Neural cell (in vitro differentiated cells): ENCODE data around the gene SERPINH1. TPM values are rescaled to one million over a fixed set of nuclear protein-coding genes. Genes with fewer than 3 reads are reported as not detected.

Experiments
- H2AFZ ChIP-seq: fragments of 200-600, 300-800 bp; sonication (generic), shearing (Covaris generic); 2 replicates; pipeline ENCODE4 v1.6.0; 2014; ENCODE audit warnings: low read depth, mild to moderate bottlenecking, antibody characterized with exemption, low read length, moderate library complexity
- H3F3A ChIP-seq: fragments of 200-600 bp; shearing (Covaris generic); 2 replicates; pipeline ENCODE4 v1.6.1; 2016; ENCODE audit warnings: mild to moderate bottlenecking, moderate library complexity, mixed read lengths, antibody characterized with exemption, low read length; ENCODE audit not compliant: insufficient read depth, poor library complexity, severe bottlenecking
- H3K27ac ChIP-seq: fragments of 200-600, 300-800 bp; sonication (generic), shearing (Covaris generic); 2 replicates; pipeline ENCODE4 v1.5.1; 2014; ENCODE audit warnings: mild to moderate bottlenecking, low read length, moderate library complexity
- H3K27me3 ChIP-seq: fragments of 300-800, 200-600 bp; sonication (generic), shearing (Covaris generic); 2 replicates; pipeline ENCODE4 v1.6.0; 2014; ENCODE audit warnings: mild to moderate bottlenecking, low read depth, low read length, moderate library complexity; ENCODE audit not compliant: insufficient read depth
- H3K36me3 ChIP-seq: fragments of 300-800, 200-600 bp; sonication (generic), shearing (Covaris generic); 2 replicates; pipeline ENCODE4 v1.5.1; 2014; ENCODE audit warnings: mild to moderate bottlenecking, antibody characterized with exemption, low read length, moderate library complexity; ENCODE audit not compliant: insufficient read depth
- H3K4me2 ChIP-seq: fragments of 300-800, 200-600 bp; sonication (generic), shearing (Covaris generic); 2 replicates; pipeline ENCODE4 v1.6.0; 2014; ENCODE audit warnings: mild to moderate bottlenecking, low read length
- H3K4me3 ChIP-seq: fragments of 300-800, 200-600 bp; sonication (generic), shearing (Covaris generic); 2 replicates; pipeline ENCODE4 v1.5.1; 2014; ENCODE audit warnings: mild to moderate bottlenecking, low read length, moderate library complexity
- H3K79me2 ChIP-seq: fragments of 200-600 bp; shearing (Covaris generic); replicated peaks from 2 replicates; pipeline ENCODE4 v1.6.0; 2014; ENCODE audit warnings: mild to moderate bottlenecking, low read length, moderate library complexity; ENCODE audit not compliant: insufficient read depth
- H3K9ac ChIP-seq: fragments of 300-800, 200-600 bp; sonication (generic), shearing (Covaris generic); 2 replicates; pipeline ENCODE4 v1.6.1; 2016; ENCODE audit warnings: mild to moderate bottlenecking, low read length, mixed read lengths
- H3K9me2 ChIP-seq: fragments of 200-600 bp; shearing (Covaris generic); 2 replicates; pipeline ENCODE4 v1.6.1; 2016; ENCODE audit warnings: mild to moderate bottlenecking, low read length, mixed read lengths; ENCODE audit not compliant: insufficient read depth
- H3K9me3 ChIP-seq: fragments of 200-600, 300-800 bp; sonication (generic), shearing (Covaris generic); 2 replicates; pipeline ENCODE4 v1.6.1; 2016; ENCODE audit warnings: mild to moderate bottlenecking, mixed run types, low read length, moderate library complexity, mixed read lengths
- H4K20me1 ChIP-seq: fragments of 200-600 bp; shearing (Covaris generic); 2 replicates; pipeline ENCODE4 v1.6.1; 2016; ENCODE audit warnings: mild to moderate bottlenecking, mixed run types; ENCODE audit not compliant: insufficient read depth
- EP300 ChIP-seq: fragments of 450-650 bp; conservative IDR thresholded peaks from 2 replicates; pipeline ENCODE4 v1.6.1; 2014; ENCODE audit warnings: antibody characterized with exemption, mild to moderate bottlenecking, moderate library complexity; ENCODE audit not compliant: poor library complexity, severe bottlenecking
- EZH2 ChIP-seq: fragments of 200-600, 300-800 bp; shearing (Covaris generic), sonication (generic); IDR thresholded peaks from 2 replicates; pipeline ENCODE4 v1.6.1; 2014; ENCODE audit warnings: antibody characterized with exemption, low read length, borderline replicate concordance, mild to moderate bottlenecking; ENCODE audit not compliant: insufficient read depth, poor library complexity, severe bottlenecking
- MXI1 ChIP-seq: fragments of 450-650 bp; conservative IDR thresholded peaks from 2 replicates; pipeline ENCODE4 v1.6.1; 2014; ENCODE audit warnings: antibody characterized with exemption, mild to moderate bottlenecking; ENCODE audit not compliant: poor library complexity, severe bottlenecking
- POLR2AphosphoS5 ChIP-seq: IDR thresholded peaks from 2 replicates; pipeline ENCODE4 v1.6.1; 2012
- RAD21 ChIP-seq: fragments of 450-650 bp; conservative IDR thresholded peaks from 2 replicates; pipeline ENCODE4 v1.6.1; 2014; ENCODE audit warnings: antibody characterized with exemption, mild to moderate bottlenecking, moderate library complexity
- SMC3 ChIP-seq: fragments of 450-650 bp; conservative IDR thresholded peaks from 2 replicates; pipeline ENCODE4 v1.6.1; 2014; ENCODE audit warnings: antibody characterized with exemption, mild to moderate bottlenecking, moderate library complexity; ENCODE audit not compliant: poor library complexity
- TAF1 ChIP-seq: IDR thresholded peaks from 2 replicates; pipeline ENCODE4 v1.6.1; 2012; ENCODE audit warnings: low read depth
- polyA plus RNA-seq: library from polyadenylated mRNA; depleted of rRNA; stranded (reverse); fragments of >200 nt; gene quantifications from 2 replicates; pipeline ENCODE4 v1.2.3, GENCODE V29; 2014
- TF ChIP-seq, protein P1 (sequence below): fragments of 450-650 bp; IDR thresholded peaks from 2 replicates; pipeline ENCODE4 v1.5.1; 2014; ENCODE audit warnings: antibody characterized with exemption, mild to moderate bottlenecking, moderate library complexity; ENCODE audit not compliant: poor library complexity, severe bottlenecking
- TF ChIP-seq, protein P2 (sequence below): IDR thresholded peaks from 2 replicates; pipeline ENCODE4 v1.6.1; 2012; ENCODE audit warnings: borderline replicate concordance

Gene SERPINH1
- polyA plus RNA-seq, 1 donor from 2014 or later, result 16.1 TPM

DNA sequence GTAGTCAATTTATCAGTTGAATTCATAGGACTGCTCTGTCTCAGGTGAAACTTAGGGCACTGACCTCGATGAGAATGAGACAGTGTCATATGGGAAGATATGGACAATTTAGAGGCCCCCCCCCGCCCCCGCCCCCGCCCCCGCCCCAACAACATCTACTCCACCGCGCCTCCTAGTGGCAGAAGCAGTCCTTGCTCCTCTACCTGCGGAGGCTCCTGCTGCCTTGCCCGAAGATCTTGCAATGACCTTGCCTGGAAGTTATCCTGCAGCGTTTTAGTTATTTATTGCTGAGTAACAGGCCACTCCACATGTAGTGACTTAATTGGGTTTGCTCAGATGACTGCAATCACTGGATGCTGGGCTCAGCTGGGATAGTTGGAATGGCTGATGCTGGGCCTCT, 15.2 kb downstream of the SERPINH1 start:
- H3K4me2 ChIP-seq, result no peak overlapping the region
- no peak overlapping the region for H3K4me3 ChIP-seq
- no peaks in the 10 kb centered on the region for H4K20me1 ChIP-seq
- no peaks in the 10 kb centered on the region for H3K36me3 ChIP-seq
- no peaks in the 10 kb centered on the region for H3K27me3 ChIP-seq
- H3K9me2 ChIP-seq, result no peaks in the 10 kb centered on the region
- no peak overlapping the region for H3K9ac ChIP-seq
- H3K79me2 ChIP-seq, result no peaks in the 10 kb centered on the region
- no peaks in the 10 kb centered on the region for H3K9me3 ChIP-seq
- TF ChIP-seq EP300 (no peak), EZH2 (no peak), TAF1 (no peak), POLR2AphosphoS5 (no peak), RAD21 (no peak), MXI1 (no peak), SMC3 (no peak)
- TF ChIP-seq, protein P1, sequence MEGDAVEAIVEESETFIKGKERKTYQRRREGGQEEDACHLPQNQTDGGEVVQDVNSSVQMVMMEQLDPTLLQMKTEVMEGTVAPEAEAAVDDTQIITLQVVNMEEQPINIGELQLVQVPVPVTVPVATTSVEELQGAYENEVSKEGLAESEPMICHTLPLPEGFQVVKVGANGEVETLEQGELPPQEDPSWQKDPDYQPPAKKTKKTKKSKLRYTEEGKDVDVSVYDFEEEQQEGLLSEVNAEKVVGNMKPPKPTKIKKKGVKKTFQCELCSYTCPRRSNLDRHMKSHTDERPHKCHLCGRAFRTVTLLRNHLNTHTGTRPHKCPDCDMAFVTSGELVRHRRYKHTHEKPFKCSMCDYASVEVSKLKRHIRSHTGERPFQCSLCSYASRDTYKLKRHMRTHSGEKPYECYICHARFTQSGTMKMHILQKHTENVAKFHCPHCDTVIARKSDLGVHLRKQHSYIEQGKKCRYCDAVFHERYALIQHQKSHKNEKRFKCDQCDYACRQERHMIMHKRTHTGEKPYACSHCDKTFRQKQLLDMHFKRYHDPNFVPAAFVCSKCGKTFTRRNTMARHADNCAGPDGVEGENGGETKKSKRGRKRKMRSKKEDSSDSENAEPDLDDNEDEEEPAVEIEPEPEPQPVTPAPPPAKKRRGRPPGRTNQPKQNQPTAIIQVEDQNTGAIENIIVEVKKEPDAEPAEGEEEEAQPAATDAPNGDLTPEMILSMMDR, result peak; percentile 15
- TF ChIP-seq, protein P2, sequence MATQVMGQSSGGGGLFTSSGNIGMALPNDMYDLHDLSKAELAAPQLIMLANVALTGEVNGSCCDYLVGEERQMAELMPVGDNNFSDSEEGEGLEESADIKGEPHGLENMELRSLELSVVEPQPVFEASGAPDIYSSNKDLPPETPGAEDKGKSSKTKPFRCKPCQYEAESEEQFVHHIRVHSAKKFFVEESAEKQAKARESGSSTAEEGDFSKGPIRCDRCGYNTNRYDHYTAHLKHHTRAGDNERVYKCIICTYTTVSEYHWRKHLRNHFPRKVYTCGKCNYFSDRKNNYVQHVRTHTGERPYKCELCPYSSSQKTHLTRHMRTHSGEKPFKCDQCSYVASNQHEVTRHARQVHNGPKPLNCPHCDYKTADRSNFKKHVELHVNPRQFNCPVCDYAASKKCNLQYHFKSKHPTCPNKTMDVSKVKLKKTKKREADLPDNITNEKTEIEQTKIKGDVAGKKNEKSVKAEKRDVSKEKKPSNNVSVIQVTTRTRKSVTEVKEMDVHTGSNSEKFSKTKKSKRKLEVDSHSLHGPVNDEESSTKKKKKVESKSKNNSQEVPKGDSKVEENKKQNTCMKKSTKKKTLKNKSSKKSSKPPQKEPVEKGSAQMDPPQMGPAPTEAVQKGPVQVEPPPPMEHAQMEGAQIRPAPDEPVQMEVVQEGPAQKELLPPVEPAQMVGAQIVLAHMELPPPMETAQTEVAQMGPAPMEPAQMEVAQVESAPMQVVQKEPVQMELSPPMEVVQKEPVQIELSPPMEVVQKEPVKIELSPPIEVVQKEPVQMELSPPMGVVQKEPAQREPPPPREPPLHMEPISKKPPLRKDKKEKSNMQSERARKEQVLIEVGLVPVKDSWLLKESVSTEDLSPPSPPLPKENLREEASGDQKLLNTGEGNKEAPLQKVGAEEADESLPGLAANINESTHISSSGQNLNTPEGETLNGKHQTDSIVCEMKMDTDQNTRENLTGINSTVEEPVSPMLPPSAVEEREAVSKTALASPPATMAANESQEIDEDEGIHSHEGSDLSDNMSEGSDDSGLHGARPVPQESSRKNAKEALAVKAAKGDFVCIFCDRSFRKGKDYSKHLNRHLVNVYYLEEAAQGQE, result no peak
- H3F3A ChIP-seq, result no peaks in the 10 kb centered on the region
- no peak overlapping the region for H2AFZ ChIP-seq
- H3K27ac ChIP-seq, result no peak overlapping the region

DNA sequence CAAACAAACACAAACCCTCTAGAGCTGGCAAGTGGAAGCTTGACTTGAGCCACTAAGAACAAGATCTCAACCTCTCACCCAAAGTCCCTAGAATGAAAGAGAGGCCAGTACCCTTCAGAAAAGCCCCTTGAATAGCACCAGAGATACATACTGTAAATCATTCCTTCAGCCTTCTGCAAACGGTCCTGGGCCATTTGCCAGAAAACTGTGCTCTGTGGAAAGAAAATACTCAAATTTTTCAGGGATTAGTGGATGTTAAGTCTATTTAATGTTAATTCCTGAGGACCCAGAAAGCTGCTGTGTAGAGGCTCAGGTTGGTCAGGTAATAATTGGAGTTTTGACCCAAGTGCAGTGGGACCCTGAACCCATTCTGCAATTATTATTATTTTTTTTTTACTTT, 16.9 kb downstream of the SERPINH1 start:
- Histone ChIP-seq H4K20me1 (no peaks in the 10 kb centered on the region), H3K79me2 (no peaks in the 10 kb centered on the region), H3K27me3 (no peaks in the 10 kb centered on the region), H2AFZ (no peak overlapping the region), H3K4me2 (no peak overlapping the region), H3K9me3 (no peaks in the 10 kb centered on the region), H3F3A (no peaks in the 10 kb centered on the region), H3K9me2 (no peaks in the 10 kb centered on the region), H3K9ac (no peak overlapping the region), H3K4me3 (no peak overlapping the region), H3K27ac (no peak overlapping the region), H3K36me3 (no peaks in the 10 kb centered on the region)
- TF ChIP-seq EZH2, result no peak
- no peak for TF ChIP-seq EP300
- no peak for TF ChIP-seq TAF1
- TF ChIP-seq RAD21, result no peak

DNA sequence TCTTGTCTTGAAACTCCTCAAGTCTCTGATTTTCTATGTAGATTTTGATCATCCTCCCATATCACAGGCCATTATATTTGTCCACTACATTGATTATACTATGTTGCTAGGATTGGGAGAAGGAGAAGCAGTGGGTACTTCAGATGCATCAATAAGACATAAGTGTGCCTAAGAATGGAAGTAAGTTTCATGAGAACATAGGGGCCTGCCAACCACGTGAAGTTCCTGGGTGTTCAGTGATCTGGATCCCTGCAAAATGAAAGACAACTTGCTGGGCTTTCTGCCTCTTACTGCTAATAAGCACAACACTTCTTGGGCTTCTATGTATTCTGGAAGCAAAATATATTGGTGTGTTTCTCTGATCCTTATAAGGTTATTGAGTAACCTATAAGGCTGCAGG, 17.8 kb downstream of the SERPINH1 start:
- H3K4me3 ChIP-seq, result no peak overlapping the region
- H3K4me2 ChIP-seq, result no peak overlapping the region
- no peak overlapping the region for H3K9ac ChIP-seq
- H3K9me2 ChIP-seq, result no peaks in the 10 kb centered on the region
- no peaks in the 10 kb centered on the region for H3K79me2 ChIP-seq
- H4K20me1 ChIP-seq, result no peaks in the 10 kb centered on the region
- H3K36me3 ChIP-seq, result no peaks in the 10 kb centered on the region
- H3F3A ChIP-seq, result peaks cover 3% of the 10 kb centered on the region
- no peak overlapping the region for H2AFZ ChIP-seq
- no peak for TF ChIP-seq EP300
- TF ChIP-seq, protein P1, result no peak
- TF ChIP-seq, protein P2, result no peak
- TF ChIP-seq MXI1, result no peak
- no peak for TF ChIP-seq POLR2AphosphoS5
- TF ChIP-seq EZH2, result no peak
- TF ChIP-seq RAD21, result no peak
- no peak for TF ChIP-seq SMC3
- no peak for TF ChIP-seq TAF1
- no peak overlapping the region for H3K27ac ChIP-seq
- H3K9me3 ChIP-seq, result no peaks in the 10 kb centered on the region
- H3K27me3 ChIP-seq, result no peaks in the 10 kb centered on the region
